T-cell (primary cell): ENCODE measurements around the gene RDH16. TPM values are rescaled to one million over a fixed set of nuclear protein-coding genes. Genes with fewer than 3 reads are reported as not detected.
"Not testable (repeated sequence)": the region's sequence is repeated elsewhere in the genome, so short reads cannot be mapped to it uniquely, and the experiment has no call there.

Source experiments
- ATAC-seq, 4 experiments: fragments of 200-7000 bp in 3 of 4; fragments of 150-1000 bp in 1 of 4; cut with Tn5 transposase; replicated peaks in 1 of 4; 1 replicate in 3 of 4; 2 replicates in 1 of 4; pipeline ENCODE4 v1.10.0; 2021; ENCODE audit warnings: moderate library complexity in 3 of 4, mild to moderate bottlenecking in 2 of 4, moderate number of reproducible peaks in 1 of 4
- CTCF ChIA-PET, 2 donors: fragments of 300-600 bp; sonication (Branson Sonifier 250); formaldehyde crosslinking; loops; one replicate each; lab custom pipeline; 2022; ENCODE audit warnings: antibody characterized with exemption in 2 of 2; lab: Charles Lee
- POLR2A ChIA-PET, 2 donors: fragments of 300-600 bp; sonication (Branson Sonifier 250); formaldehyde crosslinking; loops; one replicate each; lab custom pipeline; 2022; ENCODE audit warnings: antibody characterized with exemption in 2 of 2; lab: Charles Lee
- DNase-seq, 35 experiments: peaks; one replicate each; pipeline versions ENCODE4 v3.0.0 to v3.0.0-alpha.2; 2013 to 2023
- H3K27ac ChIP-seq: one replicate; pipeline ENCODE4 v1.5.1; 2013; ENCODE audit warnings: low read length
- H3K27me3 ChIP-seq, 2 experiments: replicated peaks in 1 of 2; 1 replicate in 1 of 2; 2 replicates in 1 of 2; pipeline versions ENCODE4 v1.6.1 to v1.7.0; 2013; ENCODE audit warnings: low read length in 1 of 2, mixed read lengths in 1 of 2; ENCODE audit not compliant: control insufficient read depth in 2 of 2, insufficient read depth in 2 of 2; ENCODE audit errors: extremely low read depth in 1 of 2
- H3K36me3 ChIP-seq, 2 donors: 1 replicate in 1 of 2; 2 replicates in 1 of 2; pipeline versions ENCODE4 v1.6.1 to v1.7.0; 2013; ENCODE audit warnings: low read length in 1 of 2; ENCODE audit not compliant: control insufficient read depth in 2 of 2, insufficient read depth in 1 of 2; ENCODE audit errors: extremely low read depth in 1 of 2
- H3K4me1 ChIP-seq, 2 experiments: 1 replicate in 1 of 2; 2 replicates in 1 of 2; pipeline versions ENCODE4 v1.6.1 to v1.7.0; 2013; ENCODE audit warnings: low read length in 2 of 2, mixed read lengths in 1 of 2; ENCODE audit not compliant: insufficient read depth in 2 of 2, control insufficient read depth in 1 of 2; ENCODE audit errors: extremely low read depth in 1 of 2
- H3K4me3 ChIP-seq, 2 donors: 1 replicate in 1 of 2; 2 replicates in 1 of 2; pipeline versions ENCODE4 v1.5.1 to v1.7.0; 2013; ENCODE audit warnings: mild to moderate bottlenecking in 2 of 2, low read length in 1 of 2, moderate library complexity in 1 of 2; ENCODE audit not compliant: control insufficient read depth in 1 of 2; ENCODE audit errors: extremely low read depth in 1 of 2
- H3K9me3 ChIP-seq: 2 replicates; pipeline ENCODE4 v1.7.0; 2013
- H3K27ac Mint-ChIP-seq, 2 donors: one replicate each; pipeline ENCODE4 v1.8.0; 2020 to 2021; ENCODE audit warnings: mild to moderate bottlenecking in 2 of 2, mixed read lengths in 2 of 2
- H3K27me3 Mint-ChIP-seq, 2 donors: one replicate each; pipeline ENCODE4 v1.8.0; 2021 to 2022; ENCODE audit warnings: mixed read lengths in 2 of 2
- H3K36me3 Mint-ChIP-seq: one replicate; pipeline ENCODE4 v1.8.0; 2021; ENCODE audit warnings: mixed read lengths
- H3K4me1 Mint-ChIP-seq, 3 donors: one replicate each; pipeline ENCODE4 v1.8.0; 2020 to 2022; ENCODE audit warnings: mixed read lengths in 3 of 3, mild to moderate bottlenecking in 1 of 3
- H3K4me3 Mint-ChIP-seq, 3 donors: one replicate each; pipeline ENCODE4 v1.8.0; 2020 to 2022; ENCODE audit warnings: mild to moderate bottlenecking in 3 of 3, mixed read lengths in 3 of 3, moderate library complexity in 3 of 3
- H3K9me3 Mint-ChIP-seq, 3 donors: one replicate each; pipeline ENCODE4 v1.8.0; 2020 to 2022; ENCODE audit warnings: mixed read lengths in 3 of 3
- WGBS: methylation state at CpG from one replicate; pipeline ENCODE4 v1.1.5; 2013; ENCODE audit warnings: missing lambda C conversion rate; ENCODE audit not compliant: insufficient coverage; 5-methylcytosine and 5-hydroxymethylcytosine counted together
- total RNA-seq, 35 experiments: library from RNA in 6 of 35; stranded (reverse) in 6 of 35; fragments of 120-200 nt in 1 of 35; gene quantifications; one replicate each; pipeline versions ENCODE4 v1.2.1 to v1.2.4 and lab custom pipeline; 2013 to 2026

Gene RDH16
- total RNA-seq, 5 donors from 2014 or later (not counting 1 experiment from before 2014, with no cell fraction given): 0.98 to 1.6 (median 1.1) TPM

DNA sequence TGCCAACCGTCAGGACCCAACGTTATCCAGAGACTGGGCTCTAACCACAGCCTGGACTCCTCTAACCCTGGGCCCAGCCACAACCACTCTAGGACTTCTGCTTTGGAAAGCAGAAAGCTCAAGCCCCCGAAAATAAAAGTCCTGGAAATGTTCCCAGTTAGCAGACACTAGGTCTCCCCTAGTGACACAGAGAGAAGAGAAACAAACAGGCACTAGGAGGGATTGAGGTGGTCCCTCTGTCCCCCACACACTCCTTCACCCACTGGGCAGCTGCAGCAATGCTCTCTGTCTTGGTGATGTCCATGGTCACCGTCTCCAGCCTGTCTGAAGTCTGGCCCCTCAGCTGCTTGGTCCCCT, 16.5 kb downstream of the RDH16 start:
- CTCF ChIA-PET, H3K27ac ChIP-seq, H3K4me1 ChIP-seq, H3K27me3 Mint-ChIP-seq, ATAC-seq, H3K4me3 ChIP-seq, H3K4me1 Mint-ChIP-seq, H3K9me3 Mint-ChIP-seq, H3K4me3 Mint-ChIP-seq, H3K36me3 Mint-ChIP-seq, POLR2A ChIA-PET, DNase-seq, H3K27me3 ChIP-seq, H3K36me3 ChIP-seq, H3K9me3 ChIP-seq, H3K27ac Mint-ChIP-seq: not testable (repeated sequence)
- no CpG with 5 or more reads among the region's 4 CpGs for WGBS

DNA sequence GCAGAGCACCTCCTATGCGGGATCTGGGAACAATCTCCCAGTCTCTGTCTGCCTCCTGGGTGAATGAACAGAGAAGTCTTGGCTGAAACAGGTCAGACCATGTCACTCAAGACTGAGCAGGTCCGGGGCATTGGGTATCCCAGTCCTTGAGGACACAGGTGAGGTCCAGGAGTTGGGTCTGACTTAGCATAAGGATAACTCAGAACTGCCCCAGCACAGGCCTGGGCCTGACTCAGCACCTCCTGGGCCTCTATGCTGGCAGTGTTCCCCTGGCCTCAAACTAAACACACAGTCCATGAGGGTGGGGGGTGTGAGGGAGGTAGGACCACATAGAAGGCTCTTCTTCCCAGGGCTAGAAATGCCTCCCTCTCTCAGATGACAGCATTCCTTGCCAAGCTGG, 21.7 kb downstream of the RDH16 start:
- Mint-ChIP-seq H3K4me1 (peaks cover 4 to 11% (median 4%) of the 10 kb centered on the region in 3 donors), H3K36me3 (no peaks in the 10 kb centered on the region), H3K27me3 (peaks cover 5 to 7% of the 10 kb centered on the region in 2 donors), H3K9me3 (no peaks in the 10 kb centered on the region), H3K4me3 (no peak overlapping the region), H3K27ac (no peak overlapping the region)
- ATAC-seq (no peak), DNase-seq (no peak)
- Histone ChIP-seq H3K9me3 (no peaks in the 10 kb centered on the region), H3K36me3 (no peaks in the 10 kb centered on the region), H3K4me3 (no peak overlapping the region), H3K4me1 (peaks cover 4 to 5% of the 10 kb centered on the region in 2 experiments), H3K27me3 (peaks cover 0 to 10% of the 10 kb centered on the region in 2 experiments), H3K27ac (no peak overlapping the region)
- ChIA-PET POLR2A (no interaction called here), CTCF (no interaction called here)
- WGBS: 86% methylated on average over 2 of the region's 2 CpGs

DNA sequence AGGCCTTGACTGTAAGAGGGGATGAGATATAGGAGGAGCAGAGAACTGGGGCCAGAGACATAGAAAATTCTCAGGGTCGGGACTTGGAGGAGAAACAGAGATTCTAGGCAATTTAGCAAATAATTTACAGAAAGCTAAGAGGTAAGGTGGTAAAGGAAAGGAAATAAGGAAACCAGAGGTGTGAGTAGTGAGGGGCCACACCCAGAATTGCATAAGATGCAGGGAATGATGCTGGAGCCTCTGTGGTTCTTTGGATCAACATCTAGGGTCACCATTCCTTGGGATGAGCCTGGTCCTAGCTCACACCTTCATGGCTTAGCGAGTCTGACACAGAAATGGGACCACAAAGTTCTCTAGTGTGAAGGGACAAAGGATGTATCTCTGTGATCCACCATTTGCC, 22.3 kb downstream of the RDH16 start:
- Histone ChIP-seq H3K27me3 (peaks cover 0 to 10% of the 10 kb centered on the region in 2 experiments), H3K9me3 (no peaks in the 10 kb centered on the region), H3K27ac (no peak overlapping the region), H3K36me3 (no peaks in the 10 kb centered on the region), H3K4me3 (no peak overlapping the region), H3K4me1 (peaks cover 4 to 5% of the 10 kb centered on the region in 2 experiments)
- ATAC-seq (no peak), DNase-seq (no peak)
- 52% methylated on average over 2 of the region's 2 CpGs for WGBS
- H3K36me3 Mint-ChIP-seq: no peaks in the 10 kb centered on the region
- peaks cover 5 to 7% of the 10 kb centered on the region in 2 donors for H3K27me3 Mint-ChIP-seq
- ChIA-PET POLR2A (no interaction called here), CTCF (no interaction called here)
- no peaks in the 10 kb centered on the region for H3K9me3 Mint-ChIP-seq
- H3K27ac Mint-ChIP-seq: no peak overlapping the region
- peaks cover 4 to 11% (median 4%) of the 10 kb centered on the region in 3 donors for H3K4me1 Mint-ChIP-seq
- H3K4me3 Mint-ChIP-seq: no peak overlapping the region

DNA sequence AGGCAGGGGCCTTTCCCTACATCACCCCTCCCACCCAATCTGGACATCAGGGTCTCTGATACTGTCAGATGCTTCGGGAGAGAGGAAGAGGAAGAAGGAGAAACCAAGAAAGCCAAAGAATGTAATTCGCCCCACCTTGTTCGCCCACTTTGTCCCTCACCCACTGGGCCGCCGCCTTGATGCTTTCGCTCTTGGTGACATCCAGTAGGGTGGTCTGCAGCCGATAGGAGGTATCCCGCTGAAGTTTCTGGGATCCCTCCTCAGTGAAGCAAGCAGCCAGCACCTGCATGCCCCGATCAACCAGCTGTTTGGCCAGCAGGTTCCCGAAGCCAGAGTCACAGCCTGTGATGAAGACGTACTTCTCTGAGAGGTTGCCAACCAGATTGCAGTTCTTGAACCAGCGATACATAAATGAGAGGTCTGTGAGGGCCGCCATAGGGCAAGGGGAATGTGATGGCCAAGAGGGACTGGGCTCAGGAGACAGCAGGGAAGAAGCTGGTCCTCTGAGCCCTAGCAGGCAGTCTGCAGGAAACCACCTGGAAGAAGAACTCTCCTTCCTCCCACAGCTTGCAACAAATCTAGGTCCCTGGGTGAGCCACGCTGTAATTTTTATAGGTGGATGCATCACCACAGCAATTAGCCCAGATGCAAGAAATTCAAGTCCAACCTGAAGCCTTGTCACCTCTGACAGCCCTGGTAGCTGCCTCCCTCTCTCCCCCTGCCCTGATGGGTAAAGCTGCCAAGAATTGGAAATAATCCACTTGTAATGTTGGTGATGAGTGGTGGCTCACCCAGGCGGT, 23.4 kb downstream of the RDH16 start, which contains the start of gene SDR9C7:
Gene SDR9C7 (minus strand): TSS at position 583 of the 800 bp plus-strand sequence. CDS start 147 bp downstream, at position 436.
- Mint-ChIP-seq H3K36me3 (no peaks in the 10 kb centered on the region), H3K27me3 (peaks cover 3 to 7% of the 10 kb centered on the region in 2 donors), H3K4me1 (peaks cover 4 to 11% (median 4%) of the 10 kb centered on the region in 3 donors), H3K27ac (no peak within 1 kb of the TSS), H3K9me3 (no peaks in the 10 kb centered on the region), H3K4me3 (no peak within 1 kb of the TSS)
- ATAC-seq (no peak), DNase-seq (no peak)
- peaks cover 4 to 5% of the 10 kb centered on the region in 2 experiments for H3K4me1 ChIP-seq
- H3K4me3 ChIP-seq: no peak within 1 kb of the TSS
- peaks cover 0 to 18% of the 10 kb centered on the region in 2 experiments for H3K27me3 ChIP-seq
- H3K27ac ChIP-seq: no peak within 1 kb of the TSS
- CTCF ChIA-PET: no interaction called here
- no peaks in the 10 kb centered on the region for H3K9me3 ChIP-seq
- POLR2A ChIA-PET: no interaction called here
- no peaks in the 10 kb centered on the region for H3K36me3 ChIP-seq
- 91% methylated on average over 9 of the region's 15 CpGs for WGBS

DNA sequence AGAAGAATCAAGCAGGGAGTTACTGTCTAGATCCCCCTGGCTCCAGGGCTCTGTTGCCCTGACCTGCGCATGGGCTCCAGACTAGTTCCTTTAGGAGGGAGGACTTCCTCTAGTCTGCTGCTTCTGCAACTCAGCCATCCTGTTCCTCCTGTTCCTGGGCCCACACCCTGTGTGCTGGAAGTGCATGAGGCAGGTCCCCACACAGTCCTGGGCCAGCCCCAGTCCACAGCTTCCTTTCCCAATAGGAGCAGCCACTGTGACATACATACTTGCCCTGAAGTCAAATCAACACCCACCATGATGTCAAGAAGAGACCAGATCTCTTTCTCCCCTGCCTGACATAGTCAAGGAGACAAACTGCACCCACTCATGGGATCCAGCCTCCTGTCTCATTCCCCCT, 24.5 kb downstream of the RDH16 start:
- H3K4me1 ChIP-seq: peaks cover 4 to 7% of the 10 kb centered on the region in 2 experiments
- ChIA-PET POLR2A (no interaction called here), CTCF (no interaction called here)
- peaks cover 4 to 18% (median 4%) of the 10 kb centered on the region in 3 donors for H3K4me1 Mint-ChIP-seq
- no peak overlapping the region for H3K4me3 ChIP-seq
- H3K9me3 ChIP-seq: no peaks in the 10 kb centered on the region
- no peaks in the 10 kb centered on the region for H3K9me3 Mint-ChIP-seq
- peaks cover 3 to 7% of the 10 kb centered on the region in 2 donors for H3K27me3 Mint-ChIP-seq
- ATAC-seq (no peak), DNase-seq (no peak)
- H3K36me3 Mint-ChIP-seq: no peaks in the 10 kb centered on the region
- H3K4me3 Mint-ChIP-seq: no peak overlapping the region
- H3K36me3 ChIP-seq: no peaks in the 10 kb centered on the region
- 100% methylated on average over 1 of the region's 1 CpG for WGBS
- no peak overlapping the region for H3K27ac Mint-ChIP-seq
- no peak overlapping the region for H3K27ac ChIP-seq
- peaks cover 0 to 20% of the 10 kb centered on the region in 2 experiments for H3K27me3 ChIP-seq

DNA sequence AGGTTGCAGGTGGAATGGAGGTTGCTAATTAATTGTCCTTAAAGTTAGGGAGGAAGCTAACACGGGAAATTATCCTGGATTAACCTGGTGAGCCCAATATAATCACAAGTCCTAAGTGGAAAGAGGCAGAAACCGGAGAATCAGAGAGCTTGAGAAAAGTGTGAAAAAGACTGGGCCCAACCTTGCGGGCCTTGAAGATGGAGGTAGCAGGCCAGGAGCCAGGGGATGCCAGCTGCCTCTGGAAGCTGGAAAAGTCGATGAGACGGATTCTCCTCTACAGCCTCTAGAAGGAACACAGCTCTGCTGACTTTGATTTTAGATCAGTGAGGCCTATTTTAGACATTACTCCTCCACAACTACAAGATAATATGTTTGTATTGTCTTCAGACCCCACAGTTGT, 25.3 kb downstream of the RDH16 start:
- H3K36me3 ChIP-seq: no peaks in the 10 kb centered on the region
- H3K27me3 Mint-ChIP-seq: peaks cover 0 to 3% of the 10 kb centered on the region in 2 donors
- no peak overlapping the region for H3K27ac ChIP-seq
- peaks cover 4 to 7% of the 10 kb centered on the region in 2 experiments for H3K4me1 ChIP-seq
- no peak for ATAC-seq
- ChIA-PET POLR2A (no interaction called here), CTCF (no interaction called here)
- no peak overlapping the region for H3K4me3 Mint-ChIP-seq
- peaks cover 4 to 18% (median 4%) of the 10 kb centered on the region in 3 donors for H3K4me1 Mint-ChIP-seq
- no peaks in the 10 kb centered on the region for H3K9me3 ChIP-seq
- no peak overlapping the region for H3K27ac Mint-ChIP-seq
- DNase-seq: no peak
- H3K27me3 ChIP-seq: peaks cover 0 to 16% of the 10 kb centered on the region in 2 experiments
- H3K36me3 Mint-ChIP-seq: no peaks in the 10 kb centered on the region
- no peak overlapping the region for H3K4me3 ChIP-seq
- WGBS: 60% methylated on average over 3 of the region's 5 CpGs
- no peaks in the 10 kb centered on the region for H3K9me3 Mint-ChIP-seq
